K562 (cell line): ENCODE data around the gene PWWP2A. TPM values are rescaled to one million over a fixed set of nuclear protein-coding genes. Genes with fewer than 3 reads are reported as not detected.

ENCODE experiments used
- ATAC-seq: fragments of 200-7000 bp; cut with Tn5 transposase; 3 replicates; pipeline ENCODE4 v1.9.1; 2020; ENCODE audit warnings: moderate library complexity
- BruUV-seq: library from RNA; stranded (reverse); fragments of 400-500 nt; replicated peaks from 2 replicates; lab custom pipeline; 2021; lab: Mats Ljungman, UMichigan
- CTCF ChIA-PET: fragments of 300-600 bp; formaldehyde crosslinking; extraction: SDS; loops from one replicate; lab custom pipeline; 2021; ENCODE audit warnings: low intra/inter-chr PET ratio; lab: Yijun Ruan, JAX
- POLR2A ChIA-PET: fragments of 300-600, 350-650 bp; sonication (Branson Sonifier 250); formaldehyde crosslinking; extraction: SDS; loops from one replicate; lab custom pipeline; 2021; ENCODE audit warnings: antibody characterized with exemption, inconsistent platforms; lab: Yijun Ruan, JAX
- DNase-seq, 4 experiments: peaks; one replicate each; pipeline versions ENCODE4 v3.0.0 to v3.0.0-alpha.2; 2011 to 2018; ENCODE audit warnings: low spot score in 3 of 4, mixed read lengths in 3 of 4; ENCODE audit errors: extremely low read depth in 1 of 4
- FAIRE-seq: peaks from 2 replicates; lab custom pipeline; 2011; peaks lifted over from hg19 to GRCh38; lab: Jason Lieb, UNC
- H2AFZ ChIP-seq: 2 replicates; pipeline ENCODE4 v1.6.0; 2011; ENCODE audit warnings: low read depth, low read length, control low read depth, inconsistent platforms
- H3K27ac ChIP-seq: fragments of 200-600 bp; 3 replicates; pipeline ENCODE4 v1.8.0; 2011; ENCODE audit warnings: low read depth, mild to moderate bottlenecking, control low read depth, inconsistent platforms, low read length, moderate library complexity, mixed read lengths; ENCODE audit errors: extremely low read depth
- H3K27me3 ChIP-seq, 2 experiments: fragments of 300-600 bp in 1 of 2; 2 replicates in 1 of 2; 3 replicates in 1 of 2; pipeline versions ENCODE4 v1.6.0 to v1.8.0; 2011; ENCODE audit warnings: inconsistent platforms in 2 of 2, low read length in 2 of 2, mild to moderate bottlenecking in 1 of 2, mixed read lengths in 1 of 2, moderate library complexity in 1 of 2; ENCODE audit not compliant: control insufficient read depth in 2 of 2, insufficient read depth in 2 of 2
- H3K36me3 ChIP-seq: fragments of 300-600 bp; 3 replicates; pipeline ENCODE4 v1.8.0; 2011; ENCODE audit warnings: mild to moderate bottlenecking, low read length, inconsistent platforms; ENCODE audit not compliant: control insufficient read depth, insufficient read depth
- H3K4me1 ChIP-seq, 2 experiments: fragments of 200-600 bp in 1 of 2; replicated peaks in 1 of 2; 2 replicates in 1 of 2; 3 replicates in 1 of 2; pipeline versions ENCODE4 v1.5.1 to v1.8.0; 2011; ENCODE audit warnings: inconsistent platforms in 2 of 2, low read length in 2 of 2, mild to moderate bottlenecking in 1 of 2, mixed read lengths in 1 of 2, moderate library complexity in 1 of 2; ENCODE audit not compliant: control insufficient read depth in 2 of 2, insufficient read depth in 2 of 2
- H3K4me2 ChIP-seq: 2 replicates; pipeline ENCODE4 v1.6.1; 2011; ENCODE audit warnings: low read length, control low read depth, inconsistent platforms, mixed read lengths; ENCODE audit not compliant: insufficient read depth
- H3K4me3 ChIP-seq: fragments of 200-600 bp; sonication (generic), shearing (Covaris generic); 2 replicates; pipeline ENCODE4 v1.5.1; 2016; ENCODE audit warnings: control low read depth, inconsistent platforms
- H3K79me2 ChIP-seq: fragments of 200-600 bp; 3 replicates; pipeline ENCODE4 v1.8.0; 2011; ENCODE audit warnings: low read length, inconsistent platforms; ENCODE audit not compliant: control insufficient read depth, insufficient read depth
- H3K9ac ChIP-seq, 2 experiments: 2 replicates each; pipeline versions ENCODE4 v1.6.0 to v1.6.1; 2011; ENCODE audit warnings: low read depth in 2 of 2, low read length in 2 of 2, control low read depth in 1 of 2, inconsistent platforms in 1 of 2, mild to moderate bottlenecking in 1 of 2, mixed read lengths in 1 of 2; ENCODE audit not compliant: insufficient read depth in 1 of 2
- H3K9me1 ChIP-seq: one replicate; pipeline ENCODE4 v1.6.0; 2011; ENCODE audit warnings: inconsistent platforms, mild to moderate bottlenecking, low read length, moderate library complexity; ENCODE audit not compliant: control insufficient read depth, insufficient read depth
- H3K9me3 ChIP-seq: replicated peaks from 2 replicates; pipeline ENCODE4 v1.5.1; 2011; ENCODE audit warnings: low read depth, low read length, inconsistent platforms; ENCODE audit not compliant: control insufficient read depth, insufficient read depth
- H4K20me1 ChIP-seq: replicated peaks from 2 replicates; pipeline ENCODE4 v1.6.1; 2011; ENCODE audit warnings: low read length, inconsistent platforms, mixed read lengths; ENCODE audit not compliant: control insufficient read depth, insufficient read depth
- ERF ChIP-seq: fragments of 450-650 bp; formaldehyde crosslinking; IDR thresholded peaks from 2 replicates; pipeline ENCODE4 v1.4.0; 2020; ENCODE audit warnings: mild to moderate bottlenecking, mixed read lengths
- ESRRB ChIP-seq: fragments of 250-450 bp; sonication (Bioruptor Pico); IDR thresholded peaks from 2 replicates; pipeline ENCODE4 v1.5.0; 2020; ENCODE audit warnings: mild to moderate bottlenecking, moderate library complexity, borderline replicate concordance
- FOXA3 ChIP-seq, 2 experiments: fragments of 450-650 bp in 1 of 2; sonication (generic) in 1 of 2; formaldehyde crosslinking; IDR thresholded peaks in 1 of 2; conservative IDR thresholded peaks in 1 of 2; 2 replicates each; pipeline versions ENCODE4 v1.4.0 to v1.8.0; 2020 to 2022; ENCODE audit warnings: mild to moderate bottlenecking in 2 of 2, missing genetic modification reagents in 1 of 2
- KDM1A ChIP-seq, 2 experiments: fragments of 450-650 bp; IDR thresholded peaks; 2 replicates each; pipeline ENCODE4 v1.6.1; 2016; ENCODE audit warnings: mild to moderate bottlenecking in 2 of 2
- RBM22 ChIP-seq: fragments of 200-400 bp; formaldehyde crosslinking; IDR thresholded peaks from 2 replicates; pipeline ENCODE4 v1.6.1; 2018; ENCODE audit warnings: low read length, low read depth; ENCODE audit not compliant: poor library complexity, severe bottlenecking
- RFX1 ChIP-seq: fragments of 450-650 bp; IDR thresholded peaks from 2 replicates; pipeline ENCODE4 v1.6.1; 2016; ENCODE audit warnings: mild to moderate bottlenecking, moderate library complexity
- XRCC3 ChIP-seq: fragments of 450-650 bp; IDR thresholded peaks from 2 replicates; pipeline ENCODE4 v1.6.1; 2017; ENCODE audit warnings: mild to moderate bottlenecking, moderate library complexity
- ZNF707 ChIP-seq: fragments of 250-450 bp; sonication (Bioruptor Pico); conservative IDR thresholded peaks from 2 replicates; pipeline ENCODE4 v1.8.0; 2022; ENCODE audit warnings: inconsistent platforms, mild to moderate bottlenecking, moderate library complexity
- WGBS: fragments of 100-300 bp; shearing (Covaris generic); methylation state at CpG from one replicate; pipeline ENCODE4 v1.1.6; 2016; ENCODE audit warnings: low coverage, mixed read lengths; ENCODE audit not compliant: insufficient coverage; ENCODE audit errors: missing lambda C conversion rate; 5-methylcytosine and 5-hydroxymethylcytosine counted together
- in situ Hi-C: fragments of 300-500 bp; cut with MboI; formaldehyde crosslinking; loops from 4 replicates; pipeline ENCODE4 v1.15.0; 2018; ENCODE audit warnings: inconsistent platforms, mixed read lengths
- intact Hi-C: fragments of 100-400 bp; cut with micrococcal nuclease; formaldehyde crosslinking; loops from 2 replicates; pipeline ENCODE4 v1.14.2; 2022
- polyA plus RNA-seq, 8 experiments: library from polyadenylated mRNA; depleted of rRNA in 4 of 8; stranded (reverse) in 5 of 8; unstranded in 3 of 8; fragments of >200 nt; fragmentation: Nextera tagmentation in 2 of 8; fragmentation: Illumina TruSeq in 1 of 8; extraction: Ambion mirVana in 2 of 8; extraction: Trizol in 1 of 8; gene quantifications; 2 replicates each; pipeline versions ENCODE4 v1.2.1 to v1.2.3, GENCODE V29; 2011 to 2014; ENCODE audit warnings: inconsistent platforms in 1 of 8, missing spikeins in 1 of 8
- total RNA-seq, 7 experiments: library from RNA; depleted of rRNA in 6 of 7; stranded (reverse); fragments of >200 nt in 6 of 7; fragmentation: Illumina TruSeq in 2 of 7; extraction: Trizol in 2 of 7; gene quantifications; 2 replicates each; pipeline versions ENCODE4 v1.2.1 to v1.2.3, GENCODE V29; 2011 to 2021; ENCODE audit warnings: low replicate concordance in 1 of 7
- TF ChIP-seq, protein P1 (sequence below): fragments of 250-450 bp; sonication (Bioruptor Pico); IDR thresholded peaks from 2 replicates; pipeline ENCODE4 v1.5.0; 2020; ENCODE audit warnings: mild to moderate bottlenecking, borderline replicate concordance
- TF ChIP-seq, protein P2 (sequence below): fragments of 450-650 bp; formaldehyde crosslinking; IDR thresholded peaks from 2 replicates; pipeline ENCODE4 v1.4.0; 2020; ENCODE audit warnings: mild to moderate bottlenecking, mixed read lengths
- TF ChIP-seq, protein P3 (sequence below): sonication (generic); formaldehyde crosslinking; IDR thresholded peaks from 2 replicates; pipeline ENCODE4 v1.5.0; 2020; ENCODE audit warnings: missing genetic modification reagents
- TF ChIP-seq, protein P4 (sequence below): fragments of 450-650 bp; IDR thresholded peaks from one replicate; pipeline ENCODE4 v1.6.1; 2018; ENCODE audit warnings: mild to moderate bottlenecking, moderate library complexity; ENCODE audit not compliant: partially characterized antibody
- TF ChIP-seq, protein P5 (sequence below): fragments of 250-450 bp; sonication (Bioruptor Pico); IDR thresholded peaks from 2 replicates; pipeline ENCODE4 v1.5.0; 2020; ENCODE audit warnings: mild to moderate bottlenecking
- TF ChIP-seq, protein P6 (sequence below): sonication (generic); formaldehyde crosslinking; IDR thresholded peaks from 2 replicates; pipeline ENCODE4 v1.8.1; 2023; ENCODE audit warnings: mild to moderate bottlenecking, missing genetic modification reagents

PWWP2A gene
- total and polyA plus RNA-seq, 9 of the 15 experiments (the other 6 are each of a cell fraction or from before 2014, with no cell fraction given) = 2.7 to 26.3 (median 14.6) TPM

DNA sequence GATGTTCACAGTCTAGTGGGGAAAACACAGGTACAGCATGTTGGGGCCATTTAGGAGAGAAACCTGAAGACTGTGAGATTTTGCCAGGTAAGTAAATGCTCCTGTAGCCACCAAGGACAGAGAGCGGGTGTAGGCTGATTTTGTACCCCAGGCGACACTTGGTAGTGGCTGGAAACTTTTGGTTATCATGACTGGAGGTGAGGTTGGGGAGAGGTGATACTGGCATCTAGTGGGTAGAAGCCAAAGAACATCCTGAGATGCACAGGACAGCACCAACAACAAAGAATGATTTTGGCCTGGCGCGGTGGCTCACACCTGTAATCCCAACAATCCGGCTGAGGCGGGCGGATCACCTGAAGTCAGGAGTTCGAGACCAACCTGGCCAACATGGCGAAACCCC lies 38.8 kb upstream of the PWWP2A start:
- Histone ChIP-seq H3K79me2 (no peaks in the 10 kb centered on the region), H3K36me3 (no peaks in the 10 kb centered on the region), H3K9me1 (no peaks in the 10 kb centered on the region), H3K4me2 (no peak overlapping the region), H3K4me1 (no peaks in the 10 kb centered on the region), H4K20me1 (no peaks in the 10 kb centered on the region), H3K4me3 (no peak overlapping the region), H3K27me3 (peaks cover 27 to 41% of the 10 kb centered on the region in 2 experiments), H3K27ac (no peak overlapping the region), H3K9me3 (no peaks in the 10 kb centered on the region), H2AFZ (no peak overlapping the region), H3K9ac (no peak overlapping the region)
- 22% methylated on average over 9 of the region's 9 CpGs for WGBS
- ChIA-PET POLR2A (no interaction called here), CTCF (no interaction called here)
- intact Hi-C loops = no loop called here
- no peak for FAIRE-seq
- no peak for DNase-seq
- peak; percentile 34; the same call in 1 of the 3 replicates for ATAC-seq
- BruUV-seq = no TSS peak
- in situ Hi-C loops = no loop called here
- no peak for TF ChIP-seq ERF (CRISPR knock-in tag)
- TF ChIP-seq, protein P1, sequence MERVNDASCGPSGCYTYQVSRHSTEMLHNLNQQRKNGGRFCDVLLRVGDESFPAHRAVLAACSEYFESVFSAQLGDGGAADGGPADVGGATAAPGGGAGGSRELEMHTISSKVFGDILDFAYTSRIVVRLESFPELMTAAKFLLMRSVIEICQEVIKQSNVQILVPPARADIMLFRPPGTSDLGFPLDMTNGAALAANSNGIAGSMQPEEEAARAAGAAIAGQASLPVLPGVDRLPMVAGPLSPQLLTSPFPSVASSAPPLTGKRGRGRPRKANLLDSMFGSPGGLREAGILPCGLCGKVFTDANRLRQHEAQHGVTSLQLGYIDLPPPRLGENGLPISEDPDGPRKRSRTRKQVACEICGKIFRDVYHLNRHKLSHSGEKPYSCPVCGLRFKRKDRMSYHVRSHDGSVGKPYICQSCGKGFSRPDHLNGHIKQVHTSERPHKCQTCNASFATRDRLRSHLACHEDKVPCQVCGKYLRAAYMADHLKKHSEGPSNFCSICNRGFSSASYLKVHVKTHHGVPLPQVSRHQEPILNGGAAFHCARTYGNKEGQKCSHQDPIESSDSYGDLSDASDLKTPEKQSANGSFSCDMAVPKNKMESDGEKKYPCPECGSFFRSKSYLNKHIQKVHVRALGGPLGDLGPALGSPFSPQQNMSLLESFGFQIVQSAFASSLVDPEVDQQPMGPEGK = no peak
- no peak for TF ChIP-seq RBM22
- no peak for TF ChIP-seq ZNF707 (CRISPR knock-in tag)
- TF ChIP-seq, protein P2, sequence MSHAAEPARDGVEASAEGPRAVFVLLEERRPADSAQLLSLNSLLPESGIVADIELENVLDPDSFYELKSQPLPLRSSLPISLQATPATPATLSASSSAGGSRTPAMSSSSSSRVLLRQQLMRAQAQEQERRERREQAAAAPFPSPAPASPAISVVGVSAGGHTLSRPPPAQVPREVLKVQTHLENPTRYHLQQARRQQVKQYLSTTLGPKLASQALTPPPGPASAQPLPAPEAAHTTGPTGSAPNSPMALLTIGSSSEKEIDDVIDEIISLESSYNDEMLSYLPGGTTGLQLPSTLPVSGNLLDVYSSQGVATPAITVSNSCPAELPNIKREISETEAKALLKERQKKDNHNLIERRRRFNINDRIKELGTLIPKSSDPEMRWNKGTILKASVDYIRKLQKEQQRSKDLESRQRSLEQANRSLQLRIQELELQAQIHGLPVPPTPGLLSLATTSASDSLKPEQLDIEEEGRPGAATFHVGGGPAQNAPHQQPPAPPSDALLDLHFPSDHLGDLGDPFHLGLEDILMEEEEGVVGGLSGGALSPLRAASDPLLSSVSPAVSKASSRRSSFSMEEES (CRISPR knock-in tag) = no peak
- TF ChIP-seq, protein P3, sequence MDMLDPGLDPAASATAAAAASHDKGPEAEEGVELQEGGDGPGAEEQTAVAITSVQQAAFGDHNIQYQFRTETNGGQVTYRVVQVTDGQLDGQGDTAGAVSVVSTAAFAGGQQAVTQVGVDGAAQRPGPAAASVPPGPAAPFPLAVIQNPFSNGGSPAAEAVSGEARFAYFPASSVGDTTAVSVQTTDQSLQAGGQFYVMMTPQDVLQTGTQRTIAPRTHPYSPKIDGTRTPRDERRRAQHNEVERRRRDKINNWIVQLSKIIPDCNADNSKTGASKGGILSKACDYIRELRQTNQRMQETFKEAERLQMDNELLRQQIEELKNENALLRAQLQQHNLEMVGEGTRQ (CRISPR knock-in tag) = no peak
- TF ChIP-seq, protein P4, sequence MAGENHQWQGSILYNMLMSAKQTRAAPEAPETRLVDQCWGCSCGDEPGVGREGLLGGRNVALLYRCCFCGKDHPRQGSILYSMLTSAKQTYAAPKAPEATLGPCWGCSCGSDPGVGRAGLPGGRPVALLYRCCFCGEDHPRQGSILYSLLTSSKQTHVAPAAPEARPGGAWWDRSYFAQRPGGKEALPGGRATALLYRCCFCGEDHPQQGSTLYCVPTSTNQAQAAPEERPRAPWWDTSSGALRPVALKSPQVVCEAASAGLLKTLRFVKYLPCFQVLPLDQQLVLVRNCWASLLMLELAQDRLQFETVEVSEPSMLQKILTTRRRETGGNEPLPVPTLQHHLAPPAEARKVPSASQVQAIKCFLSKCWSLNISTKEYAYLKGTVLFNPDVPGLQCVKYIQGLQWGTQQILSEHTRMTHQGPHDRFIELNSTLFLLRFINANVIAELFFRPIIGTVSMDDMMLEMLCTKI = no peak
- TF ChIP-seq, protein P5, sequence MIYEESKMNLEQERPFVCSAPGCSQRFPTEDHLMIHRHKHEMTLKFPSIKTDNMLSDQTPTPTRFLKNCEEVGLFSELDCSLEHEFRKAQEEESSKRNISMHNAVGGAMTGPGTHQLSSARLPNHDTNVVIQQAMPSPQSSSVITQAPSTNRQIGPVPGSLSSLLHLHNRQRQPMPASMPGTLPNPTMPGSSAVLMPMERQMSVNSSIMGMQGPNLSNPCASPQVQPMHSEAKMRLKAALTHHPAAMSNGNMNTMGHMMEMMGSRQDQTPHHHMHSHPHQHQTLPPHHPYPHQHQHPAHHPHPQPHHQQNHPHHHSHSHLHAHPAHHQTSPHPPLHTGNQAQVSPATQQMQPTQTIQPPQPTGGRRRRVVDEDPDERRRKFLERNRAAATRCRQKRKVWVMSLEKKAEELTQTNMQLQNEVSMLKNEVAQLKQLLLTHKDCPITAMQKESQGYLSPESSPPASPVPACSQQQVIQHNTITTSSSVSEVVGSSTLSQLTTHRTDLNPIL (CRISPR knock-in tag) = no peak
- no peak for TF ChIP-seq RFX1
- TF ChIP-seq KDM1A (IDR thresholded peaks at IDR 0.05) = no peak
- TF ChIP-seq, protein P6, sequence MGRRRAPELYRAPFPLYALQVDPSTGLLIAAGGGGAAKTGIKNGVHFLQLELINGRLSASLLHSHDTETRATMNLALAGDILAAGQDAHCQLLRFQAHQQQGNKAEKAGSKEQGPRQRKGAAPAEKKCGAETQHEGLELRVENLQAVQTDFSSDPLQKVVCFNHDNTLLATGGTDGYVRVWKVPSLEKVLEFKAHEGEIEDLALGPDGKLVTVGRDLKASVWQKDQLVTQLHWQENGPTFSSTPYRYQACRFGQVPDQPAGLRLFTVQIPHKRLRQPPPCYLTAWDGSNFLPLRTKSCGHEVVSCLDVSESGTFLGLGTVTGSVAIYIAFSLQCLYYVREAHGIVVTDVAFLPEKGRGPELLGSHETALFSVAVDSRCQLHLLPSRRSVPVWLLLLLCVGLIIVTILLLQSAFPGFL (CRISPR knock-in tag) = no peak
- TF ChIP-seq FOXA3 (CRISPR knock-in tag; conservative IDR thresholded peaks at IDR 0.05 in 1 of 2, IDR thresholded peaks at IDR 0.05 in 1 of 2) = no peak
- TF ChIP-seq XRCC3 = no peak
- no peak for TF ChIP-seq ESRRB (CRISPR knock-in tag)
